Neural cell (in vitro differentiated cells): Measurements from ENCODE around the gene ADI1. TPM values are rescaled to one million over a fixed set of nuclear protein-coding genes. Genes with fewer than 3 reads are reported as not detected.

Source experiments
- H2AFZ ChIP-seq: fragments of 200-600, 300-800 bp; sonication (generic), shearing (Covaris generic); 2 replicates; pipeline ENCODE4 v1.6.0; 2014; ENCODE audit warnings: low read depth, mild to moderate bottlenecking, antibody characterized with exemption, low read length, moderate library complexity
- H3F3A ChIP-seq: fragments of 200-600 bp; shearing (Covaris generic); 2 replicates; pipeline ENCODE4 v1.6.1; 2016; ENCODE audit warnings: mild to moderate bottlenecking, moderate library complexity, mixed read lengths, antibody characterized with exemption, low read length; ENCODE audit not compliant: insufficient read depth, poor library complexity, severe bottlenecking
- H3K27ac ChIP-seq: fragments of 200-600, 300-800 bp; sonication (generic), shearing (Covaris generic); 2 replicates; pipeline ENCODE4 v1.5.1; 2014; ENCODE audit warnings: mild to moderate bottlenecking, low read length, moderate library complexity
- H3K27me3 ChIP-seq: fragments of 300-800, 200-600 bp; sonication (generic), shearing (Covaris generic); 2 replicates; pipeline ENCODE4 v1.6.0; 2014; ENCODE audit warnings: mild to moderate bottlenecking, low read depth, low read length, moderate library complexity; ENCODE audit not compliant: insufficient read depth
- H3K36me3 ChIP-seq: fragments of 300-800, 200-600 bp; sonication (generic), shearing (Covaris generic); 2 replicates; pipeline ENCODE4 v1.5.1; 2014; ENCODE audit warnings: mild to moderate bottlenecking, antibody characterized with exemption, low read length, moderate library complexity; ENCODE audit not compliant: insufficient read depth
- H3K4me2 ChIP-seq: fragments of 300-800, 200-600 bp; sonication (generic), shearing (Covaris generic); 2 replicates; pipeline ENCODE4 v1.6.0; 2014; ENCODE audit warnings: mild to moderate bottlenecking, low read length
- H3K4me3 ChIP-seq: fragments of 300-800, 200-600 bp; sonication (generic), shearing (Covaris generic); 2 replicates; pipeline ENCODE4 v1.5.1; 2014; ENCODE audit warnings: mild to moderate bottlenecking, low read length, moderate library complexity
- H3K79me2 ChIP-seq: fragments of 200-600 bp; shearing (Covaris generic); replicated peaks from 2 replicates; pipeline ENCODE4 v1.6.0; 2014; ENCODE audit warnings: mild to moderate bottlenecking, low read length, moderate library complexity; ENCODE audit not compliant: insufficient read depth
- H3K9ac ChIP-seq: fragments of 300-800, 200-600 bp; sonication (generic), shearing (Covaris generic); 2 replicates; pipeline ENCODE4 v1.6.1; 2016; ENCODE audit warnings: mild to moderate bottlenecking, low read length, mixed read lengths
- H3K9me2 ChIP-seq: fragments of 200-600 bp; shearing (Covaris generic); 2 replicates; pipeline ENCODE4 v1.6.1; 2016; ENCODE audit warnings: mild to moderate bottlenecking, low read length, mixed read lengths; ENCODE audit not compliant: insufficient read depth
- H3K9me3 ChIP-seq: fragments of 200-600, 300-800 bp; sonication (generic), shearing (Covaris generic); 2 replicates; pipeline ENCODE4 v1.6.1; 2016; ENCODE audit warnings: mild to moderate bottlenecking, mixed run types, low read length, moderate library complexity, mixed read lengths
- H4K20me1 ChIP-seq: fragments of 200-600 bp; shearing (Covaris generic); 2 replicates; pipeline ENCODE4 v1.6.1; 2016; ENCODE audit warnings: mild to moderate bottlenecking, mixed run types; ENCODE audit not compliant: insufficient read depth
- CTCF ChIP-seq: fragments of 450-650 bp; IDR thresholded peaks from 2 replicates; pipeline ENCODE4 v1.5.1; 2014; ENCODE audit warnings: antibody characterized with exemption, mild to moderate bottlenecking, moderate library complexity; ENCODE audit not compliant: poor library complexity, severe bottlenecking
- EP300 ChIP-seq: fragments of 450-650 bp; conservative IDR thresholded peaks from 2 replicates; pipeline ENCODE4 v1.6.1; 2014; ENCODE audit warnings: antibody characterized with exemption, mild to moderate bottlenecking, moderate library complexity; ENCODE audit not compliant: poor library complexity, severe bottlenecking
- MXI1 ChIP-seq: fragments of 450-650 bp; conservative IDR thresholded peaks from 2 replicates; pipeline ENCODE4 v1.6.1; 2014; ENCODE audit warnings: antibody characterized with exemption, mild to moderate bottlenecking; ENCODE audit not compliant: poor library complexity, severe bottlenecking
- POLR2AphosphoS5 ChIP-seq: IDR thresholded peaks from 2 replicates; pipeline ENCODE4 v1.6.1; 2012
- SMC3 ChIP-seq: fragments of 450-650 bp; conservative IDR thresholded peaks from 2 replicates; pipeline ENCODE4 v1.6.1; 2014; ENCODE audit warnings: antibody characterized with exemption, mild to moderate bottlenecking, moderate library complexity; ENCODE audit not compliant: poor library complexity
- polyA plus RNA-seq: library from polyadenylated mRNA; depleted of rRNA; stranded (reverse); fragments of >200 nt; gene quantifications from 2 replicates; pipeline ENCODE4 v1.2.3, GENCODE V29; 2014

ADI1 gene
- polyA plus RNA-seq, 1 donor from 2014 or later = 23.9 TPM

- peak overlapping the region; percentile 4 for H3K4me2 ChIP-seq
- H3K36me3 ChIP-seq = no peaks in the 10 kb centered on the region
- peak overlapping the region; percentile 74 for H3K27ac ChIP-seq
Observed at GRCh38 chr2:3470856-3471737, 48.2 kb downstream of the ADI1 start.

GRCh38 chr2:3470166-3470651 is 49.1 kb downstream of the ADI1 start:
- H2AFZ ChIP-seq = no peak overlapping the region
- no peaks in the 10 kb centered on the region for H3K36me3 ChIP-seq
- no peaks in the 10 kb centered on the region for H3F3A ChIP-seq
- H3K9me2 ChIP-seq = no peaks in the 10 kb centered on the region
- no peaks in the 10 kb centered on the region for H4K20me1 ChIP-seq
- H3K9me3 ChIP-seq = no peaks in the 10 kb centered on the region
- peak overlapping the region; percentile 74 for H3K27ac ChIP-seq
- H3K79me2 ChIP-seq = no peaks in the 10 kb centered on the region
- H3K27me3 ChIP-seq = no peaks in the 10 kb centered on the region
- no peak for TF ChIP-seq MXI1
- no peak overlapping the region for H3K4me3 ChIP-seq
- no peak overlapping the region for H3K4me2 ChIP-seq
- H3K9ac ChIP-seq = no peak overlapping the region

More at GRCh38 chr2:3470856-3471737, 48.2 kb downstream of the ADI1 start:
- Histone ChIP-seq H3K9me3 (no peaks in the 10 kb centered on the region), H3K27me3 (no peaks in the 10 kb centered on the region), H3K4me3 (peak overlapping the region; percentile 42), H3F3A (no peaks in the 10 kb centered on the region), H2AFZ (no peak overlapping the region), H3K9me2 (no peaks in the 10 kb centered on the region), H3K79me2 (no peaks in the 10 kb centered on the region), H3K9ac (peak overlapping the region; percentile 38), H4K20me1 (no peaks in the 10 kb centered on the region)
- peak; percentile 56 for TF ChIP-seq POLR2AphosphoS5
- peak; percentile 83 for TF ChIP-seq EP300
- TF ChIP-seq SMC3 = no peak

GRCh38 chr2:3469486-3469885 is 49.8 kb downstream of the ADI1 start:
- H3K9me2 ChIP-seq = no peaks in the 10 kb centered on the region
- no peaks in the 10 kb centered on the region for H3F3A ChIP-seq
- H3K4me2 ChIP-seq = no peak overlapping the region
- H3K9me3 ChIP-seq = no peaks in the 10 kb centered on the region
- H3K36me3 ChIP-seq = no peaks in the 10 kb centered on the region
- H4K20me1 ChIP-seq = no peaks in the 10 kb centered on the region
- H3K27me3 ChIP-seq = no peaks in the 10 kb centered on the region
- no peaks in the 10 kb centered on the region for H3K79me2 ChIP-seq
- TF ChIP-seq CTCF (no peak), POLR2AphosphoS5 (no peak), EP300 (no peak)
- no peak overlapping the region for H3K9ac ChIP-seq
- H3K4me3 ChIP-seq = no peak overlapping the region
- H2AFZ ChIP-seq = no peak overlapping the region
- no peak overlapping the region for H3K27ac ChIP-seq
